ENCODE data around the gene TUT4. TPM values are rescaled to one million over a fixed set of nuclear protein-coding genes. Genes with fewer than 3 reads are reported as not detected.

The TUT4 gene
- total and polyA plus RNA-seq, 2 of the 4 experiments (the other 2 are of a cell fraction): 10.9 to 40.0 TPM

Other genes with a start within 250 kb of the TUT4 start
- 15.6 and 17.2 TPM in 2 replicates for gene CC2D1B, start 186.9 kb downstream of the TUT4 start, total RNA-seq (2012; rRNA removed)
- gene CC2D1B, start 186.9 kb downstream of the TUT4 start, polyA plus RNA-seq (2012; rRNA removed): 16.4 and 16.9 TPM in 2 replicates
- 9.7 and 10.6 TPM in 2 replicates for gene ORC1, start 148.7 kb downstream of the TUT4 start, total RNA-seq (2012; rRNA removed)
- 5.9 and 6.3 TPM in 2 replicates for gene ORC1, start 148.7 kb downstream of the TUT4 start, polyA plus RNA-seq (2012; rRNA removed)
- 17.2 and 23.5 TPM in 2 replicates for gene PRPF38A, start 148.5 kb downstream of the TUT4 start, total RNA-seq (2012; rRNA removed)
- 14.9 and 19.0 TPM in 2 replicates for gene PRPF38A, start 148.5 kb downstream of the TUT4 start, polyA plus RNA-seq (2012; rRNA removed)
- 3.1 and 3.4 TPM in 2 replicates for gene GPX7, start 49.3 kb upstream of the TUT4 start, total RNA-seq (2012; rRNA removed)
- gene GPX7, start 49.3 kb upstream of the TUT4 start, polyA plus RNA-seq (2012; rRNA removed): 3.2 and 3.8 TPM in 2 replicates
- gene SHISAL2A, start 80.1 kb upstream of the TUT4 start, total RNA-seq (2012; rRNA removed): not detected in 2 replicates
- gene SHISAL2A, start 80.1 kb upstream of the TUT4 start, polyA plus RNA-seq (2012; rRNA removed): not detected in 2 replicates
- gene COA7, start 145.3 kb upstream of the TUT4 start, total RNA-seq (2012; rRNA removed): 17.5 and 20.3 TPM in 2 replicates
- gene COA7, start 145.3 kb upstream of the TUT4 start, polyA plus RNA-seq (2012; rRNA removed): 8.9 and 9.3 TPM in 2 replicates
- 46.1 and 55.2 TPM in 2 replicates for gene ZYG11B, start 173.4 kb upstream of the TUT4 start, total RNA-seq (2012; rRNA removed)
- gene ZYG11B, start 173.4 kb upstream of the TUT4 start, polyA plus RNA-seq (2012; rRNA removed): 6.5 and 8.1 TPM in 2 replicates